ENCODE results near the gene ADH1B. TPM values are rescaled to one million over a fixed set of nuclear protein-coding genes. Genes with fewer than 3 reads are reported as not detected.

The ADH1B gene
- total RNA-seq, result not detected

GRCh38 chr4:99321241-99322191 lies at the start of gene ADH1B:
Gene ADH1B (minus strand): TSS chr4:99321401. CDS start chr4:99321331, 70 bp downstream.

GRCh38 chr4:99352602-99353537 lies 31.7 kb upstream of the ADH1B start, which contains the start of gene ADH1C:
Gene ADH1C (minus strand): TSS chr4:99352746. CDS start chr4:99352675, 71 bp downstream.

GRCh38 chr4:99290848-99291786 lies 30.1 kb downstream of the ADH1B start, which contains the start of gene ADH1A:
Gene ADH1A (minus strand): TSS chr4:99290985. CDS start chr4:99290914, 71 bp downstream.

Other genes starting within 250 kb of the ADH1B start
- 100 to 1,000 TPM; 107 to 114 TPM for gene ADH5, start 232.6 kb downstream of the ADH1B start, total RNA-seq
- not detected for gene ADH4, start 177.1 kb downstream of the ADH1B start, total RNA-seq
- gene ADH6, start 102.2 kb downstream of the ADH1B start, total RNA-seq, result not detected
- not detected for gene ADH1A, start 30.4 kb downstream of the ADH1B start, total RNA-seq
- gene ADH1C, start 31.3 kb upstream of the ADH1B start, total RNA-seq, result not detected
- gene ADH7, start 113.9 kb upstream of the ADH1B start, total RNA-seq, result not detected
- not detected for gene C4orf17, start 189.6 kb upstream of the ADH1B start, total RNA-seq
- gene TRMT10A, start 242.6 kb upstream of the ADH1B start, total RNA-seq, result 1 to 10 TPM; 7.4 to 8.5 TPM

All from activated naive CD4-positive, alpha-beta T cell treated with anti-CD3 and anti-CD28 coated beads, Interleukin-2, amount 10 ng/mL, durations not matched to agents 5 hours and 36 hours (primary cell).